HG02943 (cell line): ENCODE data around the gene GATM.

Experiments used
- ATAC-seq: cut with Tn5 transposase; IDR thresholded peaks from one replicate; pipeline ENCODE4 v1.9.1; 2021; ENCODE audit warnings: mild to moderate bottlenecking, low read depth, moderate library complexity; ENCODE audit not compliant: unreplicated experiment

GATM gene

GRCh38 chr15:45362419-45362818 lies 15.9 kb downstream of the GATM start:
- ATAC-seq: no peak

- no peak for ATAC-seq
These were observed 16.5 kb downstream of the GATM start for GRCh38 chr15:45361878-45362277.

- ATAC-seq: no peak
These were observed 22.5 kb downstream of the GATM start for GRCh38 chr15:45355860-45356259.

- no peak for ATAC-seq
These were observed 23.6 kb downstream of the GATM start for GRCh38 chr15:45354711-45355110.

GRCh38 chr15:45351227-45351626 lies 27.1 kb downstream of the GATM start:
- ATAC-seq: no peak

GRCh38 chr15:45349623-45350022 lies 28.7 kb downstream of the GATM start:
- ATAC-seq: no peak

GRCh38 chr15:45347989-45348388 lies 30.4 kb downstream of the GATM start:
- no peak for ATAC-seq

- no peak for ATAC-seq
These were observed 31.3 kb downstream of the GATM start for GRCh38 chr15:45347033-45347432.

GRCh38 chr15:45346381-45346780 lies 32.0 kb downstream of the GATM start:
- ATAC-seq: no peak

GRCh38 chr15:45343258-45343860 lies 35.0 kb downstream of the GATM start:
- no peak for ATAC-seq

- no peak for ATAC-seq
These were observed 36.6 kb downstream of the GATM start for GRCh38 chr15:45341790-45342189.

- ATAC-seq: no peak
These were observed 37.9 kb downstream of the GATM start for GRCh38 chr15:45340429-45340828.

- no peak for ATAC-seq
These were observed 39.9 kb downstream of the GATM start for GRCh38 chr15:45338417-45338816.

- no peak for ATAC-seq
These were observed 41.1 kb downstream of the GATM start for GRCh38 chr15:45337224-45337623.

- ATAC-seq: no peak
These were observed 44.8 kb downstream of the GATM start for GRCh38 chr15:45333550-45333949.

GRCh38 chr15:45332694-45333093 lies 45.6 kb downstream of the GATM start:
- no peak for ATAC-seq

- ATAC-seq: no peak
These were observed 46.4 kb downstream of the GATM start for GRCh38 chr15:45331972-45332371.

GRCh38 chr15:45328663-45329062 lies 49.7 kb downstream of the GATM start:
- ATAC-seq: no peak

GRCh38 chr15:45326741-45327140 lies 51.6 kb downstream of the GATM start:
- no peak for ATAC-seq

- no peak for ATAC-seq
These were observed 52.1 kb downstream of the GATM start for GRCh38 chr15:45326280-45326679.

- ATAC-seq: no peak
These were observed 57.7 kb downstream of the GATM start for GRCh38 chr15:45320581-45321205.

GRCh38 chr15:45319472-45320214 lies 58.7 kb downstream of the GATM start:
- no peak for ATAC-seq
